ENCODE data around the gene KIF6.
A peak's percentile ranks its signal among the peaks of the same experiment; 100 is the strongest.

KIF6 gene

DNA sequence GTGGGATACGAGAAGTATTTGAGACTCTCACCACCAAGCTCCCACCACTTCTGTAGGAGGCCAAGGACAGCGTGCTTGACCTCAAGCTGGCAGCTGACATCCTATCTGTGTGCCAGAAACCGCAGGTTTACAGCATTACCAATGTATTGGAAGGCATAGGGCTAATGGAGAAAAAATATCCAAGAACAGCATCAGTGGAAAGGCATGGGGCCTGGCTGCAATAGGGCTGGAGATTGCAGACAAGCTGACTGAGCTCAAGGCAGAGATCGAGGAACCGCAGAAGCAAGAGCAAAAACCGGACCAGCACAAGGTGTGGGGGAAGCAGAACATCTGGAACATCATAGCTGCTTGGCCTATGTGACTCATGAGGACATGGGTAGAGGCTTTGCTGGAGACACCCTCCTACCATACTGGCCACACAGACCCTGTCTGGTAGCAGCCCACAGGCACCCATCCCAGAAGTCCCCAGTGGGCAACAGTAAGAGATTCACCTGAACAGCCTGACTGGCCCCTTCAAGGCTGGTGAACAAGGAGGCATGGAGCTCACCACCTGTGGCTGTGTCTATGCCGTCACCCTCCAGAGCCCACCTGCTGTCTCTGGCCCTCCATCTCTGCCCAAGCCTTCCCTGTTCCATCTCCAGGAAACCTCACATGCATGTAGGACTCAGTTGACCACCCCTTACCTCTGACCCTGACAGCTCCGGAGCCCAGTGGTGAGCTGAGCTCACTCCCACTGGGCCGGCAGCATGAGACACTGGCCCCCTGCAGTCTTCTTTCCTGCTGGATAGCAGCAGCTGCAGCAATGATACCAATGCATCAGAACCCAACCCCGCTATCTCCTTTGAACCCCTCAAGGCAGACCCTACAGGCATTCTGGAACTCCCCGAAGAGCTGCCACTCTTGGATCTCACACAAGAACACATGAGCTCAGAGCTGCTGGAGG is 171.1 kb downstream of the KIF6 start:
- TF ChIP-seq, protein P1, sequence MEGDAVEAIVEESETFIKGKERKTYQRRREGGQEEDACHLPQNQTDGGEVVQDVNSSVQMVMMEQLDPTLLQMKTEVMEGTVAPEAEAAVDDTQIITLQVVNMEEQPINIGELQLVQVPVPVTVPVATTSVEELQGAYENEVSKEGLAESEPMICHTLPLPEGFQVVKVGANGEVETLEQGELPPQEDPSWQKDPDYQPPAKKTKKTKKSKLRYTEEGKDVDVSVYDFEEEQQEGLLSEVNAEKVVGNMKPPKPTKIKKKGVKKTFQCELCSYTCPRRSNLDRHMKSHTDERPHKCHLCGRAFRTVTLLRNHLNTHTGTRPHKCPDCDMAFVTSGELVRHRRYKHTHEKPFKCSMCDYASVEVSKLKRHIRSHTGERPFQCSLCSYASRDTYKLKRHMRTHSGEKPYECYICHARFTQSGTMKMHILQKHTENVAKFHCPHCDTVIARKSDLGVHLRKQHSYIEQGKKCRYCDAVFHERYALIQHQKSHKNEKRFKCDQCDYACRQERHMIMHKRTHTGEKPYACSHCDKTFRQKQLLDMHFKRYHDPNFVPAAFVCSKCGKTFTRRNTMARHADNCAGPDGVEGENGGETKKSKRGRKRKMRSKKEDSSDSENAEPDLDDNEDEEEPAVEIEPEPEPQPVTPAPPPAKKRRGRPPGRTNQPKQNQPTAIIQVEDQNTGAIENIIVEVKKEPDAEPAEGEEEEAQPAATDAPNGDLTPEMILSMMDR (IDR thresholded peaks at IDR 0.05; ENCODE audit: low read depth, low read length) = no peak
- DNase-seq (ENCODE audit: low read depth in 2 of 2) = peak in 1 of 2 donors; percentile 37
- H3K4me3 ChIP-seq (replicated peaks in 1 of 2; ENCODE audit: low read depth in 2 of 2, low read length in 2 of 2) = no peak overlapping the region

DNA sequence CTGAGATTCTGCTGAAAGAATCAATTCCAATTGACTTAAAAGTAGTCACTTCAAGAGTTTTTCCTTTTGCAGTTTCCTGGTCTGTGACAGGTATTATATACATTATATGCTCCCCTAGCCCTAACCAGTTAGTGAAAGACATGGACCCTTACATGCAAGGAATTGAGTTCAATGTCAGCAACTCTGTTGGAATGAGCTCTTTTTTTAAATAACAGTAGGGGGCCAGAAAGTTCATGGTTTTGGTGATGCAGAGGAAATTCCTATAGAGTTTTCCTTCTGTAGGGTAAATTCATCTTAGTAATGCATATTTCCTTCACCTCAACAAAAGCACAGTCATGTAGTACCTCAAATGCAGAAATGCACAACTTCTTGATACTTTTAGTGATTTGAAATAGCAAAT is 172.2 kb downstream of the KIF6 start:
- DNase-seq (ENCODE audit: low read depth in 2 of 2) = no peak
- H3K4me3 ChIP-seq (replicated peaks in 1 of 2; ENCODE audit: low read depth in 2 of 2, low read length in 2 of 2) = no peak overlapping the region
- TF ChIP-seq, protein P1 (IDR thresholded peaks at IDR 0.05; ENCODE audit: low read depth, low read length) = no peak

DNA sequence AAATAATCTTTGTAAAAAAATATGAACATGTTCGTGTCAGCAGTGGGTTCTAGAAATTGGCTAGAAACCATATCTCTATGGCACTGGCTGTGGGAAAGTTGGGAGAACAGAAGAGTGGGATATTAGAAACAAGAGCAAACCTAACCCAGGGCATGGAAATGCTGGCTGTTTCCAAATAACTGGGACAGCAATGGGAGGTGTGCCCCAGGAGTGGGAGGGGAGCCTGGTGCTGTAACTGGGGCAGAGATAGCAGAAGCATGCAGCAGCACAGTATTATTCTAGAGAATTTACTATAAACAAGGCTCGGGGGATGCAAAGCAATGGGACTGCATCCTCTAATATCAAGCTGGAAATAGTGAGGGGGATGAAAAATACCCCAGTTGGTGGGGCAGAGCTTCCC is 175.0 kb downstream of the KIF6 start:
- no peak for DNase-seq (ENCODE audit: low read depth in 2 of 2)
- H3K4me3 ChIP-seq (replicated peaks in 1 of 2; ENCODE audit: low read depth in 2 of 2, low read length in 2 of 2) = no peak overlapping the region
- TF ChIP-seq, protein P1 (IDR thresholded peaks at IDR 0.05; ENCODE audit: low read depth, low read length) = no peak

DNA sequence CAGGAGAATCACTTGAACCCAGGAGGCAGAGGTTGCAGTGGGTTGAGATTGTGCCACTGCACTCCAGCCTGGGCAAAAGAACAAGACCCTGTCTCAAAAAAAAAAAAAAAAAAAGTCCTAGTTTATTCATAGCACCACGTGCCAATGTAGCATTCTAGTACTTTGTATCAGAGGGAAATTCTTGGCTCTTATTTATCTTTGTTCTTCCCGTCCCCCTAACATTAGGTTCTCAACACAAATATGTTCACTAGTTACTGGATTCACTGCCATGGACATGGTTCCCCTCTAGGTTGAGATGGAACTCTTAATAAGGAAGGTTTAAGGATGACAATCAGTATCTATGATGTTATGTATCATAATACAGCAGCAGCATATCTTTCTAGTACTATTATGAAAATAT is 178.5 kb downstream of the KIF6 start:
- H3K4me3 ChIP-seq (replicated peaks in 1 of 2; ENCODE audit: low read depth in 2 of 2, low read length in 2 of 2) = no peak overlapping the region
- DNase-seq (ENCODE audit: low read depth in 2 of 2) = peak in 1 of 2 donors; percentile 23
- TF ChIP-seq, protein P1 (IDR thresholded peaks at IDR 0.05; ENCODE audit: low read depth, low read length) = no peak

DNA sequence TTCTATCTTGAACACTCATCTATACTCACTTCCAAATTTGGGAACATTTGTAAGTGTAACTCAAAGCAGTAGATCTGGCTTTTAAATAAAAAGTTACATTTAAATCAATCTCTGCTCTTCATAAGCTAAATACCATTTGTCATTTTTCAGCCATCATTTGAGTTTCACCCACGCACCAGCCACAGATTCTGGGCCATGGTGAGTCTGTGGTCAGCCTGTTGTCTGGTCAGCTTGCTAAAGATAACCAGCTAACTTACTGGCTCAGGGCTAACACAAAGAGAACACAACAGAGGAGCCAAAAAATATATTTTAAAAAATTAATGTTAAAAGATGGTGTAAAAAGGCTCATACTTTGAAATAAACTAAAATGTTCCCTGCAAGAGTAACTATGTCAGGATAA is 181.3 kb downstream of the KIF6 start:
- TF ChIP-seq, protein P1 (IDR thresholded peaks at IDR 0.05; ENCODE audit: low read depth, low read length) = no peak
- no peak overlapping the region for H3K4me3 ChIP-seq (replicated peaks in 1 of 2; ENCODE audit: low read depth in 2 of 2, low read length in 2 of 2)
- no peak for DNase-seq (ENCODE audit: low read depth in 2 of 2)

DNA sequence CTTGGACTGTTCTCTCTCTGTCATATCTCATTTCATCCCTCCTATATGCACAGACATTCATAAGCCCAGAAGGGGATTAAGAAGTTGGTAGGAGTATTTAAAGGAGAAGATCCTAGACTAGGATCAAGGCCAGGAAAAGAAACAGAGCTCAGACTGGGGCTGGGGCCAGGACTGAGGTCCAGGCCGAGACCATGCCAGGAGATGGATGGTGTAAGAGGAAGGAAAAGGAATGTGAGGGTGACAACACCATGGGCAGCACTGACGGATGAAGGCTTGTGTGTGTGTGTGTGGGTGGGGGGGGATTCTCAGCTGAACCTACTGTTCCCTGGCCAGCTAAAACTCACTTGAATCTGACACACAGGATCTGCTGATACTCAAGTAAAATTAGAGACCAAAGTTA is 182.1 kb downstream of the KIF6 start:
- TF ChIP-seq, protein P1 (IDR thresholded peaks at IDR 0.05; ENCODE audit: low read depth, low read length) = no peak
- peak in 1 of 2 donors; percentile 83 for DNase-seq (ENCODE audit: low read depth in 2 of 2)

More for the DNA sequence above, 182.1 kb downstream of the KIF6 start:
- H3K4me3 ChIP-seq (replicated peaks in 1 of 2; ENCODE audit: low read depth in 2 of 2, low read length in 2 of 2) = no peak overlapping the region

Data from cardiac fibroblast (primary cell).